Spleen (tissue), 7 donors: ENCODE measurements around the gene NBEA.

Experiments used
- CTCF ChIP-seq, 11 experiments: fragments of 200-600 bp in 7 of 11; fragments of 450-650 bp in 4 of 11; sonication (generic) in 4 of 11; IDR thresholded peaks in 8 of 11; conservative IDR thresholded peaks in 3 of 11; 1 replicate in 7 of 11; 2 replicates in 4 of 11; pipeline versions ENCODE4 v1.4.0 to v1.8.0; 2016 to 2021; ENCODE audit warnings: antibody characterized with exemption in 11 of 11, inconsistent platforms in 4 of 11, mild to moderate bottlenecking in 1 of 11
- POLR2A ChIP-seq, 3 donors: fragments of 450-650 bp; IDR thresholded peaks; one replicate each; pipeline ENCODE4 v1.5.1; 2017; ENCODE audit warnings: antibody characterized with exemption in 3 of 3, mild to moderate bottlenecking in 1 of 3
- POLR2AphosphoS5 ChIP-seq, 3 donors: sonication (generic); formaldehyde crosslinking; IDR thresholded peaks; one replicate each; pipeline ENCODE4 v1.5.1; 2017; ENCODE audit warnings: antibody characterized with exemption in 3 of 3
- donor health status: DM: no; HTN: no; CAD: no; lungs with moderate emphysema.
- donor health status: DM: no; HTN: no; CAD: no.
- donor health status: DM: no; HTN: no; CAD: no.

GRCh38 chr13:35208587-35208986, 266.5 kb downstream of the NBEA start:
- TF ChIP-seq CTCF (IDR thresholded peaks at IDR 0.05 in 8 of 11, conservative IDR thresholded peaks at IDR 0.05 in 3 of 11), result no peak
- TF ChIP-seq POLR2AphosphoS5 (IDR thresholded peaks at IDR 0.05), result no peak
- TF ChIP-seq POLR2A (IDR thresholded peaks at IDR 0.05), result no peak
